MM.1S (cell line): ENCODE data around the gene KRT4.

ENCODE experiments used
- DNase-seq: peaks from one replicate; pipeline ENCODE4 v3.0.0-alpha.2; 2015
- H2AFZ ChIP-seq: fragments of 300-600 bp; sonication (generic); 2 replicates; pipeline ENCODE4 v1.6.0; 2016; ENCODE audit warnings: antibody characterized with exemption, low read length
- H3F3A ChIP-seq: fragments of 300-600 bp; sonication (generic); 2 replicates; pipeline ENCODE4 v1.6.1; 2016; ENCODE audit warnings: mild to moderate bottlenecking, antibody characterized with exemption, low read length, moderate library complexity, mixed read lengths; ENCODE audit not compliant: insufficient read depth
- H3K27ac ChIP-seq: fragments of 300-600 bp; sonication (generic); 2 replicates; pipeline ENCODE4 v1.5.1; 2016; ENCODE audit warnings: mild to moderate bottlenecking, low read length
- H3K27me3 ChIP-seq: fragments of 300-600 bp; sonication (generic); replicated peaks from 2 replicates; pipeline ENCODE4 v1.6.0; 2016; ENCODE audit warnings: low read length; ENCODE audit not compliant: insufficient read depth
- H3K36me3 ChIP-seq: fragments of 300-600 bp; sonication (generic); replicated peaks from 2 replicates; pipeline ENCODE4 v1.6.1; 2016; ENCODE audit warnings: mild to moderate bottlenecking, low read length, mixed read lengths; ENCODE audit not compliant: insufficient read depth
- H3K4me1 ChIP-seq: fragments of 300-600 bp; sonication (generic); 2 replicates; pipeline ENCODE4 v1.6.1; 2016; ENCODE audit warnings: low read length, mixed read lengths
- H3K4me2 ChIP-seq: fragments of 300-600 bp; sonication (generic); 2 replicates; pipeline ENCODE4 v1.6.0; 2016; ENCODE audit warnings: low read depth, low read length
- H3K4me3 ChIP-seq: fragments of 300-600 bp; sonication (generic); 2 replicates; pipeline ENCODE4 v1.5.1; 2016; ENCODE audit warnings: low read length, mixed read lengths
- H3K79me2 ChIP-seq: fragments of 300-600 bp; sonication (generic); 2 replicates; pipeline ENCODE4 v1.6.1; 2016; ENCODE audit warnings: mixed run types, low read length, mixed read lengths
- H3K9ac ChIP-seq: fragments of 300-600 bp; sonication (generic); 2 replicates; pipeline ENCODE4 v1.6.1; 2016; ENCODE audit warnings: low read length, mixed read lengths
- H3K9me2 ChIP-seq: fragments of 300-600 bp; sonication (generic); replicated peaks from 2 replicates; pipeline ENCODE4 v1.6.1; 2016; ENCODE audit warnings: mild to moderate bottlenecking, low read length, mixed read lengths; ENCODE audit not compliant: insufficient read depth
- H3K9me3 ChIP-seq: fragments of 300-600 bp; sonication (generic); replicated peaks from 2 replicates; pipeline ENCODE4 v1.6.1; 2016; ENCODE audit warnings: mild to moderate bottlenecking, low read length, mixed read lengths; ENCODE audit not compliant: insufficient read depth
- H4K20me1 ChIP-seq: fragments of 300-600 bp; sonication (generic); 2 replicates; pipeline ENCODE4 v1.6.1; 2016; ENCODE audit warnings: mild to moderate bottlenecking, low read length, moderate library complexity, mixed read lengths; ENCODE audit not compliant: insufficient read depth
- EZH2 ChIP-seq: fragments of 300-600 bp; sonication (generic); optimal IDR thresholded peaks from 2 replicates; pipeline ENCODE3; 2017; ENCODE audit warnings: low read depth, mild to moderate bottlenecking, antibody characterized with exemption, low read length, mixed read lengths
- EZH2phosphoT487 ChIP-seq: fragments of 300-600 bp; sonication (generic); IDR thresholded peaks from 2 replicates; pipeline ENCODE4 v1.6.1; 2018; ENCODE audit warnings: antibody characterized with exemption, low read length
- TF ChIP-seq, protein P1 (sequence below): fragments of 300-600 bp; sonication (generic); IDR thresholded peaks from 2 replicates; pipeline ENCODE4 v1.5.1; 2016; ENCODE audit warnings: antibody characterized with exemption, low read length, mixed read lengths

Gene KRT4

DNA sequence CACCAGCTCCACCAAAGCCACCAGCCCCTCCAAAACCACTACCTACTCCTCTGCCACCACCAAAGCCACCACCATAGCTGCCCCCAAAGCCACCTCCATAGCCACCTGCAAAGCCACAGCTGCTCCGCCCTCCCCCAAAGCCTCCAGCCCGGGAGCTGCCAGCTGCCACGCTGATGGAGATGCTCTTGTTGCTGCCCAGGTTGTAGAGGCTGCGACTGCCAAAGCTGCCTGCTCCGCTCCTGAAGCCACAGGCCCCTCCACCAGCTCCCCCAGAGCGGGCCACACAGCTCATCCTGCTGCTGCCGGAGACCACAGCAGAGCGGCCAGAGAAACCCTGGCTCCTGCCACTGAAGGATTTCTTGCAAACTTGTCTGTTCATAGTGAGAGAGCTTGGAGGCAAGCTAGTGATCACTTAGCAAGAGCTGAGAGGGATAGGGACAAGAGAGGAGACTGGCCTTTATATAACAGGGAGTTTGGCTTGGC lies 37.0 kb downstream of the KRT4 start, which contains the start of gene KRT76:
TSS of gene KRT76 (minus strand) at position 433 of the 483 bp plus-strand sequence. CDS start at position 379, 54 bp downstream.
- Histone ChIP-seq H2AFZ (no peak within 1 kb of the TSS), H3K9ac (no peak within 1 kb of the TSS), H3K4me1 (no peaks in the 10 kb centered on the region), H3F3A (no peaks in the 10 kb centered on the region), H4K20me1 (no peaks in the 10 kb centered on the region), H3K4me2 (no peak within 1 kb of the TSS), H3K9me2 (no peaks in the 10 kb centered on the region), H3K27ac (no peak within 1 kb of the TSS), H3K36me3 (no peaks in the 10 kb centered on the region), H3K9me3 (no peaks in the 10 kb centered on the region), H3K79me2 (no peaks in the 10 kb centered on the region), H3K27me3 (peaks cover 70% of the 10 kb centered on the region), H3K4me3 (no peak within 1 kb of the TSS)
- DNase-seq, result no peak
- TF ChIP-seq, protein P1, sequence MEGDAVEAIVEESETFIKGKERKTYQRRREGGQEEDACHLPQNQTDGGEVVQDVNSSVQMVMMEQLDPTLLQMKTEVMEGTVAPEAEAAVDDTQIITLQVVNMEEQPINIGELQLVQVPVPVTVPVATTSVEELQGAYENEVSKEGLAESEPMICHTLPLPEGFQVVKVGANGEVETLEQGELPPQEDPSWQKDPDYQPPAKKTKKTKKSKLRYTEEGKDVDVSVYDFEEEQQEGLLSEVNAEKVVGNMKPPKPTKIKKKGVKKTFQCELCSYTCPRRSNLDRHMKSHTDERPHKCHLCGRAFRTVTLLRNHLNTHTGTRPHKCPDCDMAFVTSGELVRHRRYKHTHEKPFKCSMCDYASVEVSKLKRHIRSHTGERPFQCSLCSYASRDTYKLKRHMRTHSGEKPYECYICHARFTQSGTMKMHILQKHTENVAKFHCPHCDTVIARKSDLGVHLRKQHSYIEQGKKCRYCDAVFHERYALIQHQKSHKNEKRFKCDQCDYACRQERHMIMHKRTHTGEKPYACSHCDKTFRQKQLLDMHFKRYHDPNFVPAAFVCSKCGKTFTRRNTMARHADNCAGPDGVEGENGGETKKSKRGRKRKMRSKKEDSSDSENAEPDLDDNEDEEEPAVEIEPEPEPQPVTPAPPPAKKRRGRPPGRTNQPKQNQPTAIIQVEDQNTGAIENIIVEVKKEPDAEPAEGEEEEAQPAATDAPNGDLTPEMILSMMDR, result no peak
- TF ChIP-seq EZH2 (no peak), EZH2phosphoT487 (no peak)

DNA sequence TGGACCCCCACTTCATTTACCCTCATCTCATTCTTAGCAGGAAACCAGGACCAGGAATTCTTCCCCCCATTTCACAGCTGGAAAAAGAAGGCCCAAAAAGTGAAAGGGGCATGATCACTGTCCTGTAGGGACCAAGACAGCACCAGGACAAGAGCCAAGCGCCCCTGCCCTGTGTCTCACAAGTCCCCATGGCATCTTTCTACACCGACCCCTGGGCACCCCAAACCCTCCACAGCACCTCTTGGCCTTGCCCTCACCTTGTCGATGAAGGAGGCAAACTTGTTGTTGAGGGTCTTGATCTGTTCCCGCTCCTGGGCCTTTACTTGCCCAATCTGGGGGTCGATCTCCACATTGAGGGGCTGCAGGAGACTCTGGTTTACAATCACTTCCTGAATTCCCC lies 37.5 kb downstream of the KRT4 start:
- Histone ChIP-seq H3K9ac (no peak overlapping the region), H3K4me2 (no peak overlapping the region), H3K27me3 (peaks cover 75% of the 10 kb centered on the region), H3K27ac (no peak overlapping the region), H3F3A (no peaks in the 10 kb centered on the region), H3K9me3 (no peaks in the 10 kb centered on the region), H3K9me2 (no peaks in the 10 kb centered on the region), H4K20me1 (no peaks in the 10 kb centered on the region), H3K36me3 (no peaks in the 10 kb centered on the region), H3K4me3 (no peak overlapping the region), H3K79me2 (no peaks in the 10 kb centered on the region), H3K4me1 (no peaks in the 10 kb centered on the region), H2AFZ (no peak overlapping the region)
- TF ChIP-seq EZH2phosphoT487, result no peak
- TF ChIP-seq, protein P1, result no peak
- TF ChIP-seq EZH2, result no peak
- DNase-seq, result no peak

DNA sequence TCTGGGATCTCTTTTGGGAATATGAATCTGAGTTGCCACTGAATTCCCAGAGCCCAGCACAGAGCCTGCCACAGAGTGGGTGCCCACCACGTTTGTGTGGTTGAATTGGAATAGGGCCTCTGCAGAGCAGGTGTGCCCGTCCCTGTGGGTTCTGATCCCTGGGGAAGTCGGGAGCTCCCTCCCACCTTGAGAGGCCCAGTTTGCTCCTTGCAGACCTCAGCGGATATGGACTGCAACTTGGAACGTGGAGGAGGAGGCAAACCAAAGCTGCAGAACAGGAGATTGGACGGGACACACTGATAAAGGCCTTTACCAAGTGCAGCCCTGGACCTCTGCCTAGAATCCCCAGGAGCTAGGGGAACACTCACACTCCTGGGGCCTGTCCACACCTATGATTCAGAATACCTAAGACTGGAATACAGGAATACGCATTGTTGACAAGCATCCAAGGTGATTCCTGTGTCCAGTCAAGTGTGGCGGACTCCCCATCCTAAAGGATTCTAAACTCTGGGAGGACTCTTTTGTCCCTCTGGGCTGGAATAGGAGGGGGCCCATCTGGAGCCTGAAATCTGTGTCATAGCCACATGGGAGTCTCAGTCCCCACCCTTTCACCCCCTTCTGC lies 39.2 kb downstream of the KRT4 start:
- TF ChIP-seq, protein P1, result no peak
- TF ChIP-seq EZH2, result no peak
- no peak for TF ChIP-seq EZH2phosphoT487
- Histone ChIP-seq H3K9me3 (no peaks in the 10 kb centered on the region), H3K9ac (no peak overlapping the region), H3K9me2 (no peaks in the 10 kb centered on the region), H3K4me3 (no peak overlapping the region), H3K27ac (no peak overlapping the region), H2AFZ (no peak overlapping the region), H4K20me1 (no peaks in the 10 kb centered on the region), H3F3A (no peaks in the 10 kb centered on the region), H3K4me1 (no peaks in the 10 kb centered on the region), H3K36me3 (no peaks in the 10 kb centered on the region), H3K79me2 (no peaks in the 10 kb centered on the region), H3K4me2 (no peak overlapping the region), H3K27me3 (peaks cover 70% of the 10 kb centered on the region)
- DNase-seq, result no peak
